Measurements from ENCODE around the gene HNRNPH2. TPM values are rescaled to one million over a fixed set of nuclear protein-coding genes. Genes with fewer than 3 reads are reported as not detected.
A peak's percentile ranks its signal among the peaks of the same experiment; 100 is the strongest.

Gene HNRNPH2, protein sequence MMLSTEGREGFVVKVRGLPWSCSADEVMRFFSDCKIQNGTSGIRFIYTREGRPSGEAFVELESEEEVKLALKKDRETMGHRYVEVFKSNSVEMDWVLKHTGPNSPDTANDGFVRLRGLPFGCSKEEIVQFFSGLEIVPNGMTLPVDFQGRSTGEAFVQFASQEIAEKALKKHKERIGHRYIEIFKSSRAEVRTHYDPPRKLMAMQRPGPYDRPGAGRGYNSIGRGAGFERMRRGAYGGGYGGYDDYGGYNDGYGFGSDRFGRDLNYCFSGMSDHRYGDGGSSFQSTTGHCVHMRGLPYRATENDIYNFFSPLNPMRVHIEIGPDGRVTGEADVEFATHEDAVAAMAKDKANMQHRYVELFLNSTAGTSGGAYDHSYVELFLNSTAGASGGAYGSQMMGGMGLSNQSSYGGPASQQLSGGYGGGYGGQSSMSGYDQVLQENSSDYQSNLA
- polyA plus RNA-seq (ENCODE audit: insufficient read length in 4 of 4) = 100 to 1,000 TPM in 3 of 4 donors, 10 to 100 TPM in 1; 92.0 to 155 (median 135) TPM

- peak; percentile 85 to 94 (median 91) for DNase-seq (ENCODE audit: low read depth in 4 of 4, low spot score in 3 of 4)
These were observed at the start of gene HNRNPH2, which contains the start of gene GLA for GRCh38 chrX:101407748-101408531. Gene HNRNPH2, plus strand, starts transcription at chrX:101408222. Its CDS starts 3,767 bp downstream, at chrX:101411989. Gene GLA, minus strand, starts transcription at chrX:101407925. Its CDS starts 22 bp downstream, at chrX:101407903.

DNA sequence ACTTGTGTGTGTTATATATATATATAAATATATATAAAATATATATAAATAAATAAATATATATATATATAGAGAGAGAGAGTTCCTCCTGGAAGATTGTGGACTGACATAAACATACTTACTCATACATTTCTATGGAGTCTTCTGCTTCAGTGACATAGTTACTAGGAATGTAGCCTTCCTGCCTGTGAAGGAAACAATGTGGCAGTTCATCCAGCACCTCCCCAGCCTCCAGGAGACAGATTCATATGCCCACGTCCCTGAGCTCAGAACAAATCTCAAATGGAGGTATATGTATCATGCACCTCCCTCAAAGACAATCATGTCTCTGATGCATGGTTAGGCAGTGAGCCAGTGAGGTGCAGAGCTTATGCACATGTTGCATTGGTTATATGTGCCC lies 48.1 kb upstream of the HNRNPH2 start:
- no peak for DNase-seq (ENCODE audit: low read depth in 4 of 4, low spot score in 3 of 4)

GRCh38 chrX:101360390-101360789 lies 47.6 kb upstream of the HNRNPH2 start:
- DNase-seq (ENCODE audit: low read depth in 4 of 4, low spot score in 3 of 4) = no peak

DNA sequence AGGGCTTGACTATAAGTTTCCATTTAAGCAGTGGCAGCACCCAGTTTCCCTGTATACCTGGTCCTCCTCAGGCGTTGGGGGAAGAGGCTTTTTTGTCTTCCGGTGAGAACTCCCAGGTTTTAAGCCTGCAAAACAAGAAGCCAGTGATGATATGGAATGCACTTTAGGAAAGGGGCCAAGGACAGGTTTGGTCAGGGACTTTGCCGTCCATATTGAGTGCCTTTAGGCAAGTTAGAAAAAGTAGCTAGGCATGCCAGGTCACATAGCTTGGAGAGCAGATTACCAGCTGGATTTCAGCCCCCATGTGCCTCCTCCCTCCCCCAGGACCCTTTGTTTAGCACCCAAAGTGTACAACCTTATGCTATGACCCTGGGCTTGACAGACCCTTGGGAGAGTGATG lies 45.9 kb upstream of the HNRNPH2 start:
- no peak for DNase-seq (ENCODE audit: low read depth in 4 of 4, low spot score in 3 of 4)

DNA sequence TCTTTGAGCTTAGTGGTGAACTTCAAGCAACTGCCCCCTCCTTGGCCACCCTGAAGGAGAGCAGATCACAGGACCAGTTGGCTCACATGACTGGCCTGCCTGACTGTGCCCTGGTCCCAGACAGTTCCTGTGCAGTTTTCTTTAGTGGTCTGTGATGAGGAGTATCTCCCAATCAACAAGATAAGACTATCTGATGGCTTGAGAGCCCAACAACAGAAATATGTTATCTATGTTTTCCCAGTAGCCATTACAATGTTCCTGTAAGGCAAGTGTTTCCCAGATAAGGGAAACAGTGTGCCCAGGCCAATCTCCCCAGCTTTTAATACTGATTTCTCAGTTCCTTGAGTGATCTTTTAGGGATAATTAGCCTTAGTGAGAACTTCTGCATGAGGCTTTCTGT lies 45.3 kb upstream of the HNRNPH2 start:
- DNase-seq (ENCODE audit: low read depth in 4 of 4, low spot score in 3 of 4) = no peak

- DNase-seq (ENCODE audit: low read depth in 4 of 4, low spot score in 3 of 4) = no peak
These were observed 42.7 kb upstream of the HNRNPH2 start for GRCh38 chrX:101365301-101365795.

DNA sequence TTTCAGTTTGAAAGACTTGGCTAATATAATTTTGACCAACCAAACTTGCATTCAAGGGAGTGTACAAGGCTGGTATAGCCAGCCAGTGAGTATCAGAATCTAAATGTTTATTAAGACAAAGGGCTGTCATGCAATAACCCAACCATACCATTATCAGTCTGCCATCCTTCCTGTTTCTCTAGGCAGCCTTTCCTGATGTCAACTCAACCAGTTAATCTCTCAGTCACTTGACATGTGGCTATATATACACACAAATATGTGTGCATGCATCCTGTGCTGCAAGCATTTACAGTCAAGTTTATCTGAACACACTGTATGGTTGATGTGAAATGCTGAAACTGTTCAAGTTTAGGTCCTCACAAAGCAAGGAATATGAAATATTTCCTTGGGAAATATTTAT lies 39.2 kb upstream of the HNRNPH2 start:
- DNase-seq (ENCODE audit: low read depth in 4 of 4, low spot score in 3 of 4) = no peak

DNA sequence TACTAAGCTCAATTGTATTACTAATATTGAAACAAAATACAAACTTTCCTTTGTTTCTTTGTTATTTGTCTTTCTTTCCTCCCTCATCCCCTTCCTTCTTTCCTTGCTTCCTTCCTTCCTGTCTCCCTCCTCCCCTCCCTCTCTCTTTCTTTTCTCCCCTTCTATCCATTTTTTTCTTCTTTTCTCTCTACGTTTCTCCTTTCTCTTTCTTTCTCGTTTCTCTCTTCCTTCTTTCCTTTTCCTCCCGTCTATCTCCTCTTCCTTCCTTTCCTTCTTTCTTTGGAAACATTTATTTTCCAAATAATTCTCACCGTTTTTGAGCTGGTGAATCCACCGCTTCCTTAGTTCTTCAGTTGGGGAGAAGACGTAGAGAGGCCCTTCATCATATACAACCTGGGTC lies 38.3 kb upstream of the HNRNPH2 start:
- no peak for DNase-seq (ENCODE audit: low read depth in 4 of 4, low spot score in 3 of 4)

DNA sequence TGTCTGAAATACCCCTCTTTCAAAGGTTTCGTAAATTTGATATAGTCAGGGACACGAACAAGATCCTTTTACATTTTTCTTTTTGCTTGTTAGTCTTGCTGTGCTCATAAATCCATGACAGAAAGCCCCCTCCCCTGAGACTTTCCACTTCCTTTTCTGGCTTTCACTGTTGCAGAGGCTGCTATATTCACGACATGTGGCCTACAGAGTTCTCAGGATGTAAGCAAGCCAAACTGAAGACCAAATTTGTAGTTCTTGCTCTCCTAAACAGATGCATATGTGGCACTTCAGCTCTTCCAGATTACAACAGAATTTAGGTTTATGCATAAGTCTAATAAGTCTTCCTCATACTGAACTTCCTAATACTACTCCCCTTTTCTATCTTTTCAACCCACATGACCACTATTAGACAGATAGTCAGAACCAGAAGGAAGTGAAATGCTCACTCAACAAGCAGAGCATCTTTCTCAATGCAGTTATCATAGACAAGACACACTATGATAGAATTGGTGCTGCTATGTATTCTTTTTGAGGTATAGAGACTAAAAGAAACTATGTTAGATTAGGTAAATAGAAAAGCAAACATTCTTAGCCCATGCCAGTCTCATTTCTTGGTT lies 37.0 kb upstream of the HNRNPH2 start:
- DNase-seq (ENCODE audit: low read depth in 4 of 4, low spot score in 3 of 4) = no peak

GRCh38 chrX:101377547-101377946 lies 30.5 kb upstream of the HNRNPH2 start:
- DNase-seq (ENCODE audit: low read depth in 4 of 4, low spot score in 3 of 4) = no peak

- DNase-seq (ENCODE audit: low read depth in 4 of 4, low spot score in 3 of 4) = no peak
These were observed 24.3 kb upstream of the HNRNPH2 start for GRCh38 chrX:101383679-101384205.

DNA sequence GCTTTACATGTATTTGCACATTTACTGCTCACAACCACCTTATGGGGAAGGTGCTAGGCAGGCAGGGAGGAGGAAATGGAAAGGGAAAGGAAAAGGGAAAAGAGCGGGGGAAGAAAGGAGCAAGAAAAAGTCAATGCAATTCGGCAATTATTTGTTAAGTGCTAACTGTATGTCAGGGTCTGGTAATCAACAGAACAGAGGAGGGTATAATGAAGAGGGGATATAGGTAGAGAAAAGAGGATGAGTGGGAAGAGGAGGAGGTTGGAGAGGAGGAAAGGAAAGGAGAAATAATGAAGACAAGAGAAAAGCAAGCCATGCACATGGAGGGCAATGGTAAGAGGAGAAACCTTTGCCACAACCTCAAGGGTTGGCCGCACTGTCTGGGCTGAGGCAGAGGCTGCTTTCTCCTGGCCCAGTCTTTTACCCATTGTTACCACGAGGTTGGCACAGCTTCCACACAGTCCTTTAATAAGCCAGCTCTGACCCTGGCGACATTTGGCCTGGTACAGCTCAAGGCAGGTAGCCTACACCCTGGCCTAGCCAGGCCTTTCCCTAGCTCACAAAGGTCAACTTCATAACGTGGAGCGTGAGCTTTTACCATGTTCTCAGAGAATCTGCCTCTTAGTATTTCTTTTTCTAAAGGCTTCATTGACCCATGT lies 22.9 kb upstream of the HNRNPH2 start:
- no peak for DNase-seq (ENCODE audit: low read depth in 4 of 4, low spot score in 3 of 4)

GRCh38 chrX:101385795-101386541 lies 22.1 kb upstream of the HNRNPH2 start, which contains the start of gene BTK:
Gene BTK, minus strand, starts transcription at chrX:101386191. Its CDS starts 10,907 bp downstream, at chrX:101375284.
- no peak for DNase-seq (ENCODE audit: low read depth in 4 of 4, low spot score in 3 of 4)

DNA sequence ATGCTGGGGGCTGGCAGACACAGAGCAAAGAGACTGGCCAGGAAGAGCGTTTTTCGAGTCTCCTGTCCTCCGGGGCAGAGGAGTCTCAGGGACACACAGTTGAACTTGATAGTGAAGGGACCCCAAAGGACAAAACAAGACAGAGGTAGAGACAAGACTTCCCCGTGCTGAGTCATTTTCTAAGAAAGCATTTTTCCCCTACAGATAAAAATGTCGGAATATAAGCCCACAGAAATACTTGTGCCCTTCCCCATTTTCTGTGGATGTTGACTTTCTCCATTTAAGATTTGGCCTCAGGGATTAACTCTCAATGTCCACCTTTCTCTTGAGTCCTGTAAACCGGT lies 21.5 kb upstream of the HNRNPH2 start:
- DNase-seq (ENCODE audit: low read depth in 4 of 4, low spot score in 3 of 4) = no peak

- no peak for DNase-seq (ENCODE audit: low read depth in 4 of 4, low spot score in 3 of 4)
These were observed 19.4 kb upstream of the HNRNPH2 start for GRCh38 chrX:101388604-101389003.

- peak in 3 of 4 donors; percentile 70 to 78 (median 76) for DNase-seq (ENCODE audit: low read depth in 4 of 4, low spot score in 3 of 4)
These were observed 17.1 kb upstream of the HNRNPH2 start, which contains the start of gene RPL36A for GRCh38 chrX:101390664-101391525. Gene RPL36A, plus strand, starts transcription at chrX:101391011. Its CDS starts 33 bp downstream, at chrX:101391044.

DNA sequence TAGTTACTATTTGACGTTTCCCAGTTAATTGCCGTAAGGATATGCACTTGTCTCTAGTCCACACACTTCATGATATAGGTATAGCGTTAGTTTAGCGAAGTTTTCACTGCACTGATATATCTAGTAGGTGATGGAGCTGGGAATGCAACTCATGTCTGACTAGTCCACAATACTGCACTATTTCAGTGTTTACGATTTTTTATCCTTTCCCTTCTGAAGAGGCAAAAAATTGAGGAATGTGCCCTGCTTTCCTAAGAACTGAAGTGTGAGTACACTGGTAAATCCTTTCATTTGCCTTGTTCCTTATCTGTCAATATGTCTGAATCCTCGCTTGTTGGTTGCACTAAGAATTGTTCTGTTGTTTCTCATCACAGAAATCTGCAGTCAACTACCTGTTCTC lies 16.2 kb upstream of the HNRNPH2 start:
- DNase-seq (ENCODE audit: low read depth in 4 of 4, low spot score in 3 of 4) = no peak
